Hepatocyte (in vitro differentiated cells): ENCODE data around the gene TK1. TPM values are rescaled to one million over a fixed set of nuclear protein-coding genes. Genes with fewer than 3 reads are reported as not detected.

Experiments
- DNase-seq: peaks from one replicate; pipeline ENCODE4 v3.0.0-alpha.2; 2016; ENCODE audit warnings: low spot score
- H2AFZ ChIP-seq: fragments of 200-600 bp; sonication (generic); 2 replicates; pipeline ENCODE4 v1.6.0; 2016; ENCODE audit warnings: antibody characterized with exemption, mild to moderate bottlenecking
- H3K27ac ChIP-seq: fragments of 200-600 bp; sonication (generic); 2 replicates; pipeline ENCODE4 v1.5.1; 2016; ENCODE audit warnings: mild to moderate bottlenecking
- H3K27me3 ChIP-seq: fragments of 200-600 bp; sonication (generic); 2 replicates; pipeline ENCODE4 v1.6.1; 2016
- H3K36me3 ChIP-seq: fragments of 200-600 bp; sonication (generic); replicated peaks from 2 replicates; pipeline ENCODE4 v1.5.1; 2016; ENCODE audit warnings: low read depth; ENCODE audit not compliant: insufficient read depth
- H3K4me1 ChIP-seq: fragments of 200-600 bp; sonication (generic); 2 replicates; pipeline ENCODE4 v1.5.1; 2016; ENCODE audit warnings: mild to moderate bottlenecking, moderate library complexity; ENCODE audit not compliant: insufficient read depth
- H3K4me2 ChIP-seq: fragments of 200-600 bp; sonication (generic); 2 replicates; pipeline ENCODE4 v1.6.0; 2016
- H3K4me3 ChIP-seq: fragments of 200-600 bp; sonication (generic); 2 replicates; pipeline ENCODE4 v1.5.1; 2016; ENCODE audit warnings: mild to moderate bottlenecking
- H3K79me2 ChIP-seq: fragments of 200-600 bp; sonication (generic); 2 replicates; pipeline ENCODE4 v1.6.0; 2017; ENCODE audit warnings: mild to moderate bottlenecking
- H3K9me2 ChIP-seq: fragments of 200-600 bp; sonication (generic); replicated peaks from 2 replicates; pipeline ENCODE4 v1.6.0; 2017; ENCODE audit warnings: mild to moderate bottlenecking; ENCODE audit not compliant: insufficient read depth
- H3K9me3 ChIP-seq: fragments of 200-600 bp; sonication (generic); 2 replicates; pipeline ENCODE4 v1.5.1; 2016; ENCODE audit warnings: low read depth, mild to moderate bottlenecking
- H4K20me1 ChIP-seq: fragments of 200-600 bp; sonication (generic); 2 replicates; pipeline ENCODE4 v1.6.0; 2016; ENCODE audit warnings: mild to moderate bottlenecking; ENCODE audit not compliant: insufficient read depth, poor library complexity, severe bottlenecking
- CTCF ChIP-seq: fragments of 200-600 bp; sonication (generic); IDR thresholded peaks from 2 replicates; pipeline ENCODE4 v1.5.1; 2016; ENCODE audit warnings: antibody characterized with exemption, mild to moderate bottlenecking; ENCODE audit not compliant: poor library complexity
- EZH2 ChIP-seq: fragments of 200-600 bp; sonication (generic); IDR thresholded peaks from 2 replicates; pipeline ENCODE4 v1.6.1; 2016; ENCODE audit warnings: antibody characterized with exemption, mild to moderate bottlenecking, borderline replicate concordance
- EZH2phosphoT487 ChIP-seq: fragments of 200-600 bp; sonication (generic); IDR thresholded peaks from one replicate; pipeline ENCODE4 v1.6.1; 2018; ENCODE audit warnings: antibody characterized with exemption, mild to moderate bottlenecking, low read depth, moderate library complexity; ENCODE audit not compliant: unreplicated experiment, severe bottlenecking
- WGBS: methylation state at CpG from one replicate; pipeline ENCODE4 v1.1.6; 2016; ENCODE audit warnings: low lambda C conversion rate; ENCODE audit errors: missing lambda C conversion rate; 5-methylcytosine and 5-hydroxymethylcytosine counted together
- polyA plus RNA-seq: library from polyadenylated mRNA; unstranded; fragments of >200 nt; fragmentation: Nextera tagmentation; extraction: Ambion mirVana; gene quantifications from 2 replicates; pipeline ENCODE4 v1.2.1, GENCODE V29; 2016
- total RNA-seq: library from RNA; depleted of rRNA; stranded (reverse); fragments of >200 nt; gene quantifications from 2 replicates; pipeline ENCODE4 v1.2.3, GENCODE V29; 2014

TK1 gene
- total and polyA plus RNA-seq, 2 experiments from 2014 or later, result 8.3 to 29.9 TPM

GRCh38 chr17:78176548-78177025 lies 10.3 kb downstream of the TK1 start:
- Histone ChIP-seq H3K27me3 (no peaks in the 10 kb centered on the region), H4K20me1 (no peaks in the 10 kb centered on the region), H3K4me3 (no peak overlapping the region), H3K36me3 (no peaks in the 10 kb centered on the region), H3K4me1 (peaks cover 21% of the 10 kb centered on the region), H3K9me2 (no peaks in the 10 kb centered on the region), H3K79me2 (no peaks in the 10 kb centered on the region), H3K9me3 (no peaks in the 10 kb centered on the region), H2AFZ (no peak overlapping the region), H3K27ac (no peak overlapping the region), H3K4me2 (no peak overlapping the region)
- TF ChIP-seq CTCF, result peak; percentile 83
- no peak for TF ChIP-seq EZH2phosphoT487
- WGBS, result 35% methylated on average over 14 of the region's 14 CpGs
- DNase-seq, result peak; percentile 80

GRCh38 chr17:78175643-78175981 lies 11.2 kb downstream of the TK1 start:
- no peak for DNase-seq
- Histone ChIP-seq H3K27ac (no peak overlapping the region), H3K79me2 (no peaks in the 10 kb centered on the region), H3K4me2 (no peak overlapping the region), H3K9me2 (no peaks in the 10 kb centered on the region), H2AFZ (no peak overlapping the region), H3K27me3 (no peaks in the 10 kb centered on the region), H3K4me1 (peaks cover 21% of the 10 kb centered on the region), H4K20me1 (no peaks in the 10 kb centered on the region), H3K36me3 (no peaks in the 10 kb centered on the region), H3K4me3 (no peak overlapping the region), H3K9me3 (no peaks in the 10 kb centered on the region)
- no peak for TF ChIP-seq EZH2
- 94% methylated on average over 14 of the region's 14 CpGs for WGBS

- H3K36me3 ChIP-seq, result no peaks in the 10 kb centered on the region
- H3K4me3 ChIP-seq, result no peak overlapping the region
- no peaks in the 10 kb centered on the region for H3K27me3 ChIP-seq
- no peak overlapping the region for H3K4me2 ChIP-seq
- no peak overlapping the region for H2AFZ ChIP-seq
- H4K20me1 ChIP-seq, result no peaks in the 10 kb centered on the region
- no peak for DNase-seq
- H3K9me2 ChIP-seq, result no peaks in the 10 kb centered on the region
- H3K79me2 ChIP-seq, result peaks cover under 1% of the 10 kb centered on the region
- peaks cover 21% of the 10 kb centered on the region for H3K4me1 ChIP-seq
- H3K9me3 ChIP-seq, result no peaks in the 10 kb centered on the region
- WGBS, result 94% methylated on average over 28 of the region's 28 CpGs
- TF ChIP-seq CTCF (no peak), EZH2 (no peak), EZH2phosphoT487 (no peak)
- no peak overlapping the region for H3K27ac ChIP-seq
Measured at GRCh38 chr17:78174870-78175642, 11.8 kb downstream of the TK1 start.

- no peak for DNase-seq
- no peak for TF ChIP-seq EZH2
- TF ChIP-seq CTCF, result no peak
- no peak for TF ChIP-seq EZH2phosphoT487
- no peak overlapping the region for H3K4me3 ChIP-seq
Measured at GRCh38 chr17:78174346-78174869, 12.4 kb downstream of the TK1 start.

More at GRCh38 chr17:78174346-78174869, 12.4 kb downstream of the TK1 start:
- Histone ChIP-seq H2AFZ (no peak overlapping the region), H3K79me2 (peaks cover 7% of the 10 kb centered on the region), H3K4me2 (no peak overlapping the region), H3K9me2 (no peaks in the 10 kb centered on the region), H3K4me1 (peaks cover 17% of the 10 kb centered on the region), H3K9me3 (no peaks in the 10 kb centered on the region), H3K27me3 (no peaks in the 10 kb centered on the region), H4K20me1 (no peaks in the 10 kb centered on the region), H3K27ac (no peak overlapping the region), H3K36me3 (no peaks in the 10 kb centered on the region)
- WGBS, result 94% methylated on average over 15 of the region's 15 CpGs
